ENCODE data around the gene SP140L. TPM values are rescaled to one million over a fixed set of nuclear protein-coding genes. Genes with fewer than 3 reads are reported as not detected.

The SP140L gene
- total and polyA plus RNA-seq, 9 donors, result 7.1 to 31.3 (median 19.4) TPM

- H3K9me3 ChIP-seq, result no peaks in the 10 kb centered on the region
- H3K4me3 ChIP-seq, result peak overlapping the region; percentile 53
- no peaks in the 10 kb centered on the region for H3K36me3 ChIP-seq
- intact Hi-C loops (cut with DNase I), result no loop called here
- no peak for DNase-seq
- H3K4me1 ChIP-seq (ENCODE audit: insufficient read depth), result peaks cover 6% of the 10 kb centered on the region
- peak overlapping the region in 1 of 2 donors; percentile 80 for H3K27ac ChIP-seq
- TF ChIP-seq CTCF (IDR thresholded peaks at IDR 0.05), result no peak
- TF ChIP-seq EP300 (IDR thresholded peaks at IDR 0.05), result no peak
- no peak for TF ChIP-seq POLR2A (IDR thresholded peaks at IDR 0.05)
- no peaks in the 10 kb centered on the region for H3K27me3 ChIP-seq
- WGBS, 3 donors, result 38 to 61% (median 51%) methylated on average over 5 of the region's 5 CpGs
Measured at GRCh38 chr2:230327418-230328154, 593 bp downstream of the SP140L start.

DNA sequence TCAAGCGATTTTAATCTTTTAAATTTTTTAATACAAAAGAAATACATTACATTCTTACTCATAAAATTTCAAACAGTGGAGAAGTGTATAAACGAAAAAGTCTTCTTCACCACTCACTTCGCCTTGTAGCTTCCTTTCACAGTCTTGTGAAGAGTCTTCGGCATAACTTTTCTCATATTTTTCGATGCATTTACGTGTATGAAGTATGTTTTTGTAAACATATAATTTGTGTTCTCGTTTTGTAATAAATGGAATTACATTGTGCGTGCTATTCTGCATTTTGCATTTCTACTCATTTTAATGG, 1.1 kb downstream of the SP140L start:
- Histone ChIP-seq H3K27ac (no peak overlapping the region), H3K4me1 (ENCODE audit: insufficient read depth) (peaks cover 6% of the 10 kb centered on the region), H3K4me3 (no peak overlapping the region), H3K36me3 (no peaks in the 10 kb centered on the region), H3K27me3 (no peaks in the 10 kb centered on the region), H3K9me3 (no peaks in the 10 kb centered on the region)
- DNase-seq, result no peak
- intact Hi-C loops (cut with DNase I), result no loop called here
- 91 to 94% (median 94%) methylated on average over 8 of the region's 8 CpGs for WGBS, 3 donors
- TF ChIP-seq CTCF (IDR thresholded peaks at IDR 0.05) (no peak), EP300 (IDR thresholded peaks at IDR 0.05) (no peak), POLR2A (IDR thresholded peaks at IDR 0.05) (no peak)

DNA sequence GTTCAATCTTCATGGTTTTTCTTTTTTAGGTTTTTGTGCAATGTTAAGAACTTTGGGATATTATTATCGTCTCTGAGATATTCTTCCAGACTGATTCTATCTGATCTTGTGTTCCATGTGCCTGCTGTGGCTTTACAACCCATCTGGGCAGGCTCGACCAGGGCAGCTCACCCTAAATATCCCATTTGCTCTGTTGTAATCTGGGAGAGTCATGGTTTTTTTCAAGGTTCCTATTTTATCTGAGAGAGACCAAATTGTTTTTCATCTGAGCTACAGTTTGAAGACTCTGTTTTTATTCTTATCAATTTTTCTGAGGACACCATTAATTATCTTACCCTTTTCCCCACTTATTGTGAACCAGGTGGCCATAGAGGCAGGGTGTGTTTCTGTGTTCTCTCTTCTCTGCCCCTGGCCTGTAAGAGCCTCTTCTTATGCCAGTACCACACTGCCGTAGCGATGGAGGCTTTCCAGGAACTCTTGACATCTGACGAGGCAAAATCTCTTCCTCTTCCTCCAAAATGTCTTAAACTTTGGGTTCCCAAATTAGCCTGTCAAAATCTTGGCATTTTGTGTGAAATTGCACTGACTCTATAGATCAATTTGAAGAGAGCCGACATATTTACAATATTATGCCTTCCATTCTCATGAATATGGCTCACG, 3.1 kb downstream of the SP140L start:
- intact Hi-C loops (cut with DNase I), result no loop called here
- H3K9me3 ChIP-seq, result no peaks in the 10 kb centered on the region
- WGBS, 3 donors, result 89 to 92% (median 89%) methylated on average over 7 of the region's 7 CpGs
- DNase-seq, result no peak
- H3K36me3 ChIP-seq, result no peaks in the 10 kb centered on the region
- no peak overlapping the region for H3K4me3 ChIP-seq
- H3K4me1 ChIP-seq (ENCODE audit: insufficient read depth), result peaks cover 6% of the 10 kb centered on the region
- no peak overlapping the region for H3K27ac ChIP-seq
- no peak for TF ChIP-seq CTCF (IDR thresholded peaks at IDR 0.05)
- no peak for TF ChIP-seq EP300 (IDR thresholded peaks at IDR 0.05)
- TF ChIP-seq POLR2A (IDR thresholded peaks at IDR 0.05), result no peak
- H3K27me3 ChIP-seq, result no peaks in the 10 kb centered on the region

GRCh38 chr2:230330725-230331124, 3.7 kb downstream of the SP140L start:
- peaks cover 7% of the 10 kb centered on the region for H3K4me1 ChIP-seq (ENCODE audit: insufficient read depth)
- no peaks in the 10 kb centered on the region for H3K9me3 ChIP-seq
- 96 to 97% (median 97%) methylated on average over 7 of the region's 7 CpGs for WGBS, 3 donors
- intact Hi-C loops (cut with DNase I), result no loop called here
- no peak overlapping the region for H3K4me3 ChIP-seq
- no peaks in the 10 kb centered on the region for H3K27me3 ChIP-seq
- no peak overlapping the region for H3K27ac ChIP-seq
- DNase-seq, result no peak
- H3K36me3 ChIP-seq, result no peaks in the 10 kb centered on the region
- TF ChIP-seq EP300 (IDR thresholded peaks at IDR 0.05), result no peak
- TF ChIP-seq CTCF (IDR thresholded peaks at IDR 0.05), result no peak
- TF ChIP-seq POLR2A (IDR thresholded peaks at IDR 0.05), result no peak

Data from ovary (tissue), 9 donors.